Astrocyte (in vitro differentiated cells and primary cell): Measurements from ENCODE around the gene PDZD2. TPM values are rescaled to one million over a fixed set of nuclear protein-coding genes. Genes with fewer than 3 reads are reported as not detected.
"Not testable (repeated sequence)": the region's sequence is repeated elsewhere in the genome, so short reads cannot be mapped to it uniquely, and the experiment has no call there.

Experiments used
- DNase-seq: peaks from one replicate; pipeline ENCODE4 v3.0.0-alpha.2; 2010; ENCODE audit warnings: low read depth
- FAIRE-seq: peaks from 2 replicates; lab custom pipeline; 2011; peaks lifted over from hg19 to GRCh38; lab: Jason Lieb, UNC
- H2AFZ ChIP-seq: 2 replicates; pipeline ENCODE4 v1.6.0; 2012; ENCODE audit warnings: low read depth, low read length, inconsistent platforms
- H3K27ac ChIP-seq: 2 replicates; pipeline ENCODE4 v1.5.1; 2011; ENCODE audit warnings: low read depth, low read length, inconsistent platforms
- H3K27me3 ChIP-seq: 2 replicates; pipeline ENCODE4 v1.6.0; 2011; ENCODE audit warnings: low read length, inconsistent platforms; ENCODE audit not compliant: insufficient read depth
- H3K36me3 ChIP-seq: 2 replicates; pipeline ENCODE4 v1.5.1; 2011; ENCODE audit warnings: low read length, inconsistent platforms; ENCODE audit not compliant: insufficient read depth
- H3K4me1 ChIP-seq: 2 replicates; pipeline ENCODE4 v1.5.1; 2011; ENCODE audit warnings: low read length, inconsistent platforms; ENCODE audit not compliant: insufficient read depth
- H3K4me2 ChIP-seq: 2 replicates; pipeline ENCODE4 v1.6.0; 2012; ENCODE audit warnings: low read length, inconsistent platforms
- H3K4me3 ChIP-seq: 2 replicates; pipeline ENCODE4 v1.5.1; 2011; ENCODE audit warnings: low read depth, mild to moderate bottlenecking, low read length, inconsistent platforms; ENCODE audit not compliant: insufficient read depth
- H3K79me2 ChIP-seq: 2 replicates; pipeline ENCODE4 v1.6.0; 2012; ENCODE audit warnings: mild to moderate bottlenecking, low read length, inconsistent platforms; ENCODE audit not compliant: insufficient read depth
- H3K9ac ChIP-seq: 2 replicates; pipeline ENCODE4 v1.6.0; 2012; ENCODE audit warnings: mild to moderate bottlenecking, low read length, inconsistent platforms
- H3K9me3 ChIP-seq: 2 replicates; pipeline ENCODE4 v1.5.1; 2012; ENCODE audit warnings: low read depth, mild to moderate bottlenecking, low read length, inconsistent platforms; ENCODE audit not compliant: insufficient read depth
- H4K20me1 ChIP-seq: 2 replicates; pipeline ENCODE4 v1.6.0; 2012; ENCODE audit warnings: low read length, inconsistent platforms; ENCODE audit not compliant: insufficient read depth
- H3K27ac Mint-ChIP-seq: one replicate; pipeline ENCODE4 v1.8.0; 2021; ENCODE audit warnings: mild to moderate bottlenecking, mixed read lengths; ENCODE audit not compliant: unreplicated experiment
- H3K27me3 Mint-ChIP-seq: one replicate; pipeline ENCODE4 v1.8.0; 2021; ENCODE audit warnings: low read depth, mixed read lengths; ENCODE audit not compliant: unreplicated experiment
- H3K36me3 Mint-ChIP-seq: one replicate; pipeline ENCODE4 v1.8.0; 2021; ENCODE audit warnings: low read depth, mixed read lengths; ENCODE audit not compliant: unreplicated experiment
- H3K4me1 Mint-ChIP-seq: one replicate; pipeline ENCODE4 v1.8.0; 2021; ENCODE audit warnings: low read depth, mixed read lengths; ENCODE audit not compliant: unreplicated experiment
- H3K4me3 Mint-ChIP-seq: one replicate; pipeline ENCODE4 v1.8.0; 2021; ENCODE audit warnings: mild to moderate bottlenecking, moderate library complexity, mixed read lengths; ENCODE audit not compliant: unreplicated experiment
- H3K9me3 Mint-ChIP-seq: one replicate; pipeline ENCODE4 v1.8.0; 2021; ENCODE audit warnings: mild to moderate bottlenecking, mixed read lengths; ENCODE audit not compliant: unreplicated experiment
- EZH2 ChIP-seq: IDR thresholded peaks from 2 replicates; pipeline ENCODE4 v1.6.1; 2012; ENCODE audit warnings: mild to moderate bottlenecking, low read length, inconsistent platforms; ENCODE audit not compliant: insufficient read depth
- total RNA-seq: library from RNA; stranded (reverse); gene quantifications from 2 replicates; pipeline ENCODE4 v1.2.1, GENCODE V29; 2021
- TF ChIP-seq, protein P1 (sequence below): IDR thresholded peaks from 2 replicates; pipeline ENCODE4 v1.5.1; 2011; ENCODE audit warnings: low read depth, mild to moderate bottlenecking, inconsistent platforms, low read length, moderate library complexity; ENCODE audit not compliant: insufficient read depth

The PDZD2 gene
- total RNA-seq, 1 donor from 2014 or later: 10.3 TPM

DNA sequence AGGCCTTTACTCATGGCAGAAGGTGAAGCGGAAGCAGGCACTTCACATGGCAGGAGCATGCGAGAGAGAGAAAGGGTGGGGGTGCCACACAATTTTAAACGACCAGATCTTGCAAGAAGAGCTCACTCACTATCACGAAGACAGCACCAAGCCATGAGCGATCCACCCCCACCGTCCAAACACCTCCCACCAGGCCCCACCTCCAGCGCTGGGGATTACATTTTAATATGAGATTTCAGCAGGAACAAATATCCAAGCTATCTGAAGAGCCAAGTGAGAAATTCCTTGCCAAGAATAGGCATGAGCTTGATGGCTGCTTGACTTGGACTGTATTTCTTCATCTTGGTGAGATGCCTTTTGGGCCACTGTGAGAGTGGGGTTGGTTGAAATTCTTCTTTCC lies 88.0 kb downstream of the PDZD2 start:
- Mint-ChIP-seq H3K4me3 (no peak overlapping the region), H3K27me3 (no peaks in the 10 kb centered on the region), H3K9me3 (no peaks in the 10 kb centered on the region), H3K4me1 (no peaks in the 10 kb centered on the region), H3K27ac (no peak overlapping the region), H3K36me3 (no peaks in the 10 kb centered on the region)
- TF ChIP-seq EZH2: no peak
- TF ChIP-seq, protein P1, sequence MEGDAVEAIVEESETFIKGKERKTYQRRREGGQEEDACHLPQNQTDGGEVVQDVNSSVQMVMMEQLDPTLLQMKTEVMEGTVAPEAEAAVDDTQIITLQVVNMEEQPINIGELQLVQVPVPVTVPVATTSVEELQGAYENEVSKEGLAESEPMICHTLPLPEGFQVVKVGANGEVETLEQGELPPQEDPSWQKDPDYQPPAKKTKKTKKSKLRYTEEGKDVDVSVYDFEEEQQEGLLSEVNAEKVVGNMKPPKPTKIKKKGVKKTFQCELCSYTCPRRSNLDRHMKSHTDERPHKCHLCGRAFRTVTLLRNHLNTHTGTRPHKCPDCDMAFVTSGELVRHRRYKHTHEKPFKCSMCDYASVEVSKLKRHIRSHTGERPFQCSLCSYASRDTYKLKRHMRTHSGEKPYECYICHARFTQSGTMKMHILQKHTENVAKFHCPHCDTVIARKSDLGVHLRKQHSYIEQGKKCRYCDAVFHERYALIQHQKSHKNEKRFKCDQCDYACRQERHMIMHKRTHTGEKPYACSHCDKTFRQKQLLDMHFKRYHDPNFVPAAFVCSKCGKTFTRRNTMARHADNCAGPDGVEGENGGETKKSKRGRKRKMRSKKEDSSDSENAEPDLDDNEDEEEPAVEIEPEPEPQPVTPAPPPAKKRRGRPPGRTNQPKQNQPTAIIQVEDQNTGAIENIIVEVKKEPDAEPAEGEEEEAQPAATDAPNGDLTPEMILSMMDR: no peak
- no peak for DNase-seq
- no peak for FAIRE-seq
- Histone ChIP-seq H3K36me3 (no peaks in the 10 kb centered on the region), H3K4me2 (no peak overlapping the region), H3K4me3 (no peak overlapping the region), H3K9me3 (no peaks in the 10 kb centered on the region), H3K9ac (no peak overlapping the region), H4K20me1 (no peaks in the 10 kb centered on the region), H3K79me2 (no peaks in the 10 kb centered on the region), H3K4me1 (no peaks in the 10 kb centered on the region), H3K27me3 (no peaks in the 10 kb centered on the region), H2AFZ (no peak overlapping the region), H3K27ac (no peak overlapping the region)

DNA sequence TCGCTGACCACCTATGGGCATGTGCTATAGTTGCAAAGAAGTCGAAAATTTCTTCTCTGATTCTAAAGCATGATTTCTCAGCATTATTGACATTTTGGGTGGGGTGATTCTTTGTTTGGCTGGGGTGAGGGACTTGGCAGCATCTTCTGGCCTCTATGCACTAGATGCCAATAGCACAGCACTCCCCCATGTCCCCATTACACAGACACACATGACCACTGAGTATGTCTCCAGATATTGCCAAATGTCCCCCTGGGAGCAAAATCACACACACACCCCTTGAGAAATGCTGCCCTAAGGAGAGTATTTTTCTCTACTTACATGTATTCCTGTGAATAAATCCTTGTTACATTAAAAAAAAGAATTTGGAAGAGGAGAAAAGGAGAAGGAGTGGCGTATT lies 89.1 kb downstream of the PDZD2 start:
- no peak for FAIRE-seq
- H3K79me2 ChIP-seq: no peaks in the 10 kb centered on the region
- no peak overlapping the region for H3K4me2 ChIP-seq
- H3K36me3 ChIP-seq: no peaks in the 10 kb centered on the region
- no peaks in the 10 kb centered on the region for H3K4me1 Mint-ChIP-seq
- no peaks in the 10 kb centered on the region for H3K36me3 Mint-ChIP-seq
- H3K9me3 ChIP-seq: no peaks in the 10 kb centered on the region
- no peak overlapping the region for H2AFZ ChIP-seq
- H3K9me3 Mint-ChIP-seq: no peaks in the 10 kb centered on the region
- no peaks in the 10 kb centered on the region for H3K4me1 ChIP-seq
- H3K4me3 ChIP-seq: no peak overlapping the region
- no peak overlapping the region for H3K9ac ChIP-seq
- H4K20me1 ChIP-seq: no peaks in the 10 kb centered on the region
- no peak overlapping the region for H3K27ac ChIP-seq
- no peak overlapping the region for H3K4me3 Mint-ChIP-seq
- no peaks in the 10 kb centered on the region for H3K27me3 ChIP-seq
- DNase-seq: no peak
- no peaks in the 10 kb centered on the region for H3K27me3 Mint-ChIP-seq
- no peak for TF ChIP-seq EZH2
- TF ChIP-seq, protein P1: no peak
- no peak overlapping the region for H3K27ac Mint-ChIP-seq

DNA sequence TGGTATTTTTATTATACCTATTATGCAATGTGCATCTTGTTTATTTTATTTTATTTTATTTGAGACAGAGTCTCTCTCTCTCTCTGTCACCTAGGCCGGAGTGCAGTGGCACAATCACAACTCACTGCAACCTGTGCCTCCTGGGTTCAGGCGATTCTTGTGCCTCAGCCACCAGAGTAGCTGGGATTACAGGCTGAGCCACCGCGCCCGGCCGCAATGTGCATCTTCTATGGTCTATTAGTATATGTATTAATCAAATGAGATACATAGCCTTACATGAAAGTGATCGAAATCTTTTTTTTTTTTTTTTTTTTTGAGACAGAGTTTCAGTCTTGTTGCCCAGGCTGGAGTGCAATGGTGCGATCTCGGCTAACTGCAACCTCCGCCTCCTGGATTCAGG lies 89.9 kb downstream of the PDZD2 start:
- H3K27ac ChIP-seq, H3K9me3 ChIP-seq, H3K4me2 ChIP-seq, H3K4me1 Mint-ChIP-seq, H3K4me3 ChIP-seq, H3K36me3 Mint-ChIP-seq, H3K4me3 Mint-ChIP-seq, DNase-seq, H4K20me1 ChIP-seq, H3K4me1 ChIP-seq, H3K27ac Mint-ChIP-seq, H3K79me2 ChIP-seq, H3K36me3 ChIP-seq, H3K27me3 ChIP-seq, H3K27me3 Mint-ChIP-seq, FAIRE-seq, H2AFZ ChIP-seq, H3K9ac ChIP-seq, H3K9me3 Mint-ChIP-seq: not testable (repeated sequence)
